Stimulated activated CD4-positive, alpha-beta T cell treated with anti-CD3 and anti-CD28 coated beads, TNF-alpha, amount 100 ng/mL, for 1 hour (primary cell): Measurements from ENCODE around the gene DSG4.

Experiments
- DNase-seq, 3 donors: peaks; one replicate each; pipeline ENCODE4 v3.0.0-alpha.2; 2020; ENCODE audit warnings: low read depth in 3 of 3, low spot score in 1 of 3

The DSG4 gene

DNA sequence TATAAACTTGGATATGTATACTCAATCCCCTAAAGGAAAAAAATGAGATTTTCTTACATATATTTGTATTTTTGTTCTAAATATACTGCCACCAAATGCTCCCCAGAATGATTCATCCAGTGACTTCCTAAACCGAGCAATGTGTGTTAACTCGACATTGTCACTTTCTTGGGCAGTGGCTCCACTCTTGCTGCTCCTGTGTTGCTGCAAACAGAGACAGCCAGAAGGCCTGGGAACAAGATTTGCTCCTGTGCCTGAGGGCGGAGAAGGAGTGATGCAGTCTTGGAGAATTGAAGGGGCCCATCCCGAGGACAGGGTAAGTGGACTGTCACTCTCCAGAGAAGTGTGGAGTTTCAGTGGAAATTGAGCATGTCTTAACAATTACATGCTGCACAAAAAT lies 32.7 kb downstream of the DSG4 start:
- DNase-seq: no peak

- no peak for DNase-seq
Observed at GRCh38 chr18:31410716-31411483, 34.3 kb downstream of the DSG4 start.

DNA sequence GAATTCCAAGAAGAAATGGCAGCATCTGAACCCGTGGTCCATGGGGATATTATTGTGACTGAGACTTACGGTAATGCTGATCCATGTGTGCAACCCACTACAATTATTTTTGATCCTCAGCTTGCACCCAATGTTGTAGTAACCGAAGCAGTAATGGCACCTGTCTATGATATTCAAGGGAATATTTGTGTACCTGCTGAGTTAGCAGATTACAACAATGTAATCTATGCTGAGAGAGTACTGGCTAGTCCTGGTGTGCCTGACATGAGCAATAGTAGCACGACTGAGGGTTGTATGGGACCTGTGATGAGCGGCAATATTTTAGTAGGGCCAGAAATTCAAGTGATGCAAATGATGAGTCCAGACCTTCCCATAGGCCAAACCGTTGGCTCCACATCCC lies 36.6 kb downstream of the DSG4 start:
- DNase-seq: no peak

DNA sequence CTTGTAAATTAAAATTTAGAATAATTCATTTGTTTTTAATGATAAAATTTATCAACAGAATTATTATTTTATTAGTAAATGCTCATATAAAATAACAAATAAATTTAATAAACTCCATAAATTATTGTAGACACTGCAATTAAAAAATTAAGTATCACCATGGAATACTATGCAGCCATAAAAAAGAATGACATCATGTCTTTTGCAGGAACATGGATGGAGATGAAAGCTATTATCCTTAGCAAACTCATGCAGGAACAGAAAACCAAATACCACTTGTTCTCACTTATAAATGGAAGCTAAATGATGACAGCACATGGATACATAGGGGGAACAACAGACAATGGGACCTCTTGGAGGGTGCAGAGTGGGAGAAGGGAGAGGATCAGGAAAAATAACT lies 41.3 kb downstream of the DSG4 start:
- no peak for DNase-seq

DNA sequence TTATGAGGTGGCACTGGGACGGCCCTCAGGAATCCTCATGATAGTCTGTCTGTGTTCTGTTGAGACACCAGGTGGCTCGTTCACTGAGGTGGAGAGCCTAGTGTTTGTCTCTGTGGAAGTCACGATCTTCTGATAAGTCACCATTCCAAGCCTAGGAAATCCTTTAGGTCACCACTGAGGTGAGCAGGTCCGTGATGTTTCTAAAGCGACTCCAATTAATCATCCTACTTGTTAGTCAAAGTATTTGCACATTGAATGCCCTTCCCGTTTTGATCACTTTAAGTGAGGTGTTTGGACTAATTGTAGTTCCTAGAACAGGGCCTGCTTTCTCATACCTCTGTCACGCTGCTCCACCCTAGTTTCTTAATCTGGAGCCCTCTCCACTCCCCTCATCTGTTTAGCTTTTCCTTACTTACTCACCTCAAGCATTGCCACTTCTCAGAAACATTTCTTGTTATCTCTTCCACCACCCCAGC lies 42.9 kb downstream of the DSG4 start:
- no peak for DNase-seq

GRCh38 chr18:31420032-31420431 lies 43.5 kb downstream of the DSG4 start:
- no peak for DNase-seq

- no peak for DNase-seq
Observed at GRCh38 chr18:31420524-31420923, 43.9 kb downstream of the DSG4 start.

GRCh38 chr18:31424383-31424988 lies 47.9 kb downstream of the DSG4 start:
- DNase-seq: no peak

GRCh38 chr18:31426021-31426420 lies 49.4 kb downstream of the DSG4 start:
- DNase-seq: no peak

GRCh38 chr18:31426871-31427406 lies 50.4 kb downstream of the DSG4 start:
- DNase-seq: no peak

GRCh38 chr18:31428211-31428610 lies 51.6 kb downstream of the DSG4 start:
- DNase-seq: no peak

DNA sequence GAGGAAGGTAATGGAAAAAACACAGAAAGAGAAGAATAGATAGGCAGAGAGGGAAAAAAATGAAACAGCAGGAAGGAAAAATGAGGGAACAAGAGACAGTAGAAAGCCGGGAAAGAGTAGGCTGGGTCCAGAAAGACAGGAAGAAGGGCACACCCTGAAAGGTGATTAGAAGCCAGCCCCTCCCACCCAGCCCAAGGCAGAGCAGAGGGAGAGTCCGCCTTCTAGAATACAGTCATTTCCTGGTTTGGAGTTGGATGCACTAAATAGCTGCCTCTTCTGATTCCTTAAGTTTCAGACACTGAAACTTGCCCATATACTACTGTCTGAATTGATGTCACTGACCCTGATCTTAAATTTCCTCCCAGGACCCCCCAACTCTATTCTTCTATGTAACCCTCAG lies 53.0 kb downstream of the DSG4 start:
- DNase-seq: no peak

GRCh38 chr18:31430072-31430471 lies 53.5 kb downstream of the DSG4 start:
- DNase-seq: no peak

DNA sequence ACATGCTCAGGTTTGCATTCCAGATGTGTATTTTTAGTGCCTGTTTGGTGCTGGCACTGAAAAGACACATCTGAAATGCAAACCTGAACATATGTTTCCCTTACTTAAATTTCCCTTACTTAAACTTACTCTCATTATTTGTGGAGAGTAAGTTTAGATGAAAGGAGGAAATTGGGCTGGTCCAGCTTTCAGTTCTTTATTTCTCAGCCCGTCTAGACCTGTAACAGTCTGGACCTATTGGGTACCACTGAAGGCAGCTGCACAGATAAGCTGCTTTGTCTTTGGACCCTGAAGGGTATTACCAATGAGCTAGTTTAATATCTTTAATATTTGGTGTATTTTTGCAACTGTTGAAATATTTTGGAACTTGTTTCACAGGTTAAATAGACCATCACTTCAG lies 54.0 kb downstream of the DSG4 start:
- DNase-seq: no peak

DNA sequence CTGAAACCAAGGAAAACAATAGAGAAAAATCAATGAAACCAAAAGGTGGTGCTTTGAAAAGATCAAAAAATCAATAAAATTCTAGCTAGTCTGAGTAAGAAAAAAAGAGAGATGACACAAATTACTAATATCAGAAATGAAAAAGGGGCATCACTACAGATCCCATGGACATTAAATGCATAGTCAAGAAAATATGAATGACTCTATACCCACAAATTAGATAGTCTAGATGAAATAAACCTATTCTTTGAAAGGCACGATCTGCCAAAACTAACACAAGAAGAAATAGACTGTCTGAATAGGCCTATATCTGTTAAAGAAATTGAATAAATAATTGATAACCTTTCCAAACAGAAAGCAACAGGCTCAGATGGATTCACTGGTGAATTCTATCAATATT lies 55.7 kb downstream of the DSG4 start:
- DNase-seq: no peak

- DNase-seq: no peak
Observed at GRCh38 chr18:31436825-31437224, 60.2 kb downstream of the DSG4 start.

DNA sequence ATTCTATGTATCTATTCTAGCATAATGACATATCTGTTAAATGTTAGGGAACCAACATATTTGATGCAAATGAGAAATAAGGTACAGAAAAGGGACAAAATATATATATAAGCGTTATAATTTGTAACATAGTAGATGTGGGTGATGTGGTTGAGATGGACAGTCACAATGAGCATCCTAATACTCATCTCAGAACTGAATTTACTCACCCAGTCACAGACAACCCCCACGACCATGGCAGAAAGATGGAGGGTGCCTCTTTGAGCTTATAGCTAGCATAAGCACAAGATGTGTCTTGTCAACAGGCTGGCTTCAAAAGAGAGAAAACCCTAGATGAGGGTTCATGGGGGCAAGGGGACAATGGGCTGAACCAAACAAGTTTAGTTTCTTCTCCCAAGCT lies 61.8 kb downstream of the DSG4 start:
- no peak for DNase-seq

DNA sequence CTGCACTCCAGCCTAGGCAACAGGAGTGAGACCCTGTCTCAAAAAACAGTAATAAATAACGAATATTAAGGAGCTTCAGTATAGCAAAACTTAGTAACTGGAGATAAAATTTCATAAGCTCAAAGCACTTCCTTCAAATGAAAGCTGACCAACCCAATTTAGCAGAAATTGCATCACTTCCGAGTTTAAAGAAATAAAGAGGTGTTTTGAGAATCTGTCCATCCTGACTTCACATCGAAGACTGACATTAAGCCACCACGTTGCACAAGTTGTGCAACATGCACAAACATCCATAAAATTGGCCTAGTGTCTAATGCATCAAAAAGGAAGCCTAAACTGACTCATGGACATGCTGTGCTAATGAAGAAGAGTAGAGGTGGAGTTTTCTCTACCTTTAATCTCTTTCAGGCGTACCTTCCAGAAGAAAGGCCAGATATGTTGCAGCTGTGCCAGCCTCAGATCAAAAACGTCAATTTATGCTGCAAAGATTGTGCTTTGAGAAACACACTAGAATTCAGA lies 63.3 kb downstream of the DSG4 start:
- DNase-seq: no peak

DNA sequence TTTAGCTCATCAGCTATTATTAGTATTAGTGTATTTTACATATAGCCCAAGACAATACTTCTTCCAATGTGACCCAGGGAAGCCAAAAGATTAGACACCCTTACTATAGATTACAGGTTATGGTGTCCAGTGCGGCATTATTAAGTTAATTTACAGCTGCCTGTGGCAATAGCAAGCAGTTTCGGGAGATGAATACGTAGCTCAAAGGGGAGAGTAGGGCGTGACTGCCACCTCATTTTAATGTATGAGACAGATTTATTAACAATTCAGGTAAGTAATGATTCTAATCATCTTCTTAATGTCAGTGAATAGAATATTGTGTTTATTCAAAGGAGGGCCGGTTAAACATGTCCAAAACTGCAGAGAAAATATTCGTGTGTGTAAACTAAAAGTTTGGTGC lies 64.2 kb downstream of the DSG4 start:
- DNase-seq: no peak

- no peak for DNase-seq
Observed at GRCh38 chr18:31441493-31441892, 64.9 kb downstream of the DSG4 start.

GRCh38 chr18:31444142-31444541 lies 67.6 kb downstream of the DSG4 start:
- DNase-seq: no peak

DNA sequence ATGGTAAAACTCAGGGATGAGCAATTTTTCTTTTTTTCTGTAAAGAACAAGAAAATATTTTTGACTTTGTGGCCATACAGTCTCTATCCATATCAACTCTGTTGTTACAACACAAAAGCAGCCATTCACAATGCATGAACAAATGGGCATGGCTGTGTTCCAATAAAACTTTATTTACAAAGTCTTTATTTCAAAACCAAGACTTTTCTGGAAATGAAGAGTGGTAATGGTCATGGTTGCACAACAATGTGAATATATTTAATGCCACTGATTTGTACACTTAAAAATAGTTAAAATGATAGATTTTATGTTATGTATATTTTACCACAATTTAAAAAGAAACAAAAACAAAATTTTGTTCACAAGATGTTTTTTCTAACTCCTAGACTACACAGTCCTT lies 69.3 kb downstream of the DSG4 start:
- no peak for DNase-seq
